Panc1 (cell line): ENCODE data around the gene MAS1L. TPM values are rescaled to one million over a fixed set of nuclear protein-coding genes. Genes with fewer than 3 reads are reported as not detected.

Experiments
- ATAC-seq: fragments of 200-7000 bp; cut with Tn5 transposase; 2 replicates; pipeline ENCODE4 v1.9.1; 2020; ENCODE audit warnings: mild to moderate bottlenecking, moderate library complexity
- BruUV-seq: library from RNA; stranded (reverse); fragments of 400-500 nt; replicated peaks from 2 replicates; lab custom pipeline; 2021; lab: Mats Ljungman, UMichigan
- CTCF ChIA-PET: fragments of 300-600 bp; sonication (Branson Sonifier 250); formaldehyde crosslinking; loops from one replicate; lab custom pipeline; 2022; ENCODE audit warnings: antibody characterized with exemption; lab: Charles Lee
- POLR2A ChIA-PET: fragments of 300-600 bp; sonication (Branson Sonifier 250); formaldehyde crosslinking; loops from one replicate; lab custom pipeline; 2022; ENCODE audit warnings: antibody characterized with exemption; lab: Charles Lee
- DNase-seq: peaks from one replicate; pipeline ENCODE4 v3.0.0-alpha.2; 2010; ENCODE audit warnings: low read depth, low spot score
- H3K27ac ChIP-seq: 2 replicates; pipeline ENCODE4 v1.5.1; 2011; ENCODE audit warnings: mild to moderate bottlenecking, low read length, inconsistent platforms
- H3K27me3 ChIP-seq: fragments of 200-500 bp; sonication (Bioruptor generic); 2 replicates; pipeline ENCODE4 v1.6.0; 2014; ENCODE audit warnings: low read length, inconsistent platforms; ENCODE audit not compliant: control insufficient read depth, insufficient read depth
- H3K36me3 ChIP-seq: fragments of 200-500 bp; sonication (Bioruptor generic); 2 replicates; pipeline ENCODE4 v1.5.1; 2014; ENCODE audit warnings: inconsistent platforms, mild to moderate bottlenecking, low read length, moderate library complexity; ENCODE audit not compliant: control insufficient read depth, insufficient read depth
- H3K4me1 ChIP-seq: 2 replicates; pipeline ENCODE4 v1.5.1; 2011; ENCODE audit warnings: inconsistent platforms, mild to moderate bottlenecking, low read length, moderate library complexity; ENCODE audit not compliant: control insufficient read depth, insufficient read depth
- H3K4me3 ChIP-seq, 2 experiments: 2 replicates each; pipeline ENCODE4 v1.5.1; 2011 to 2012; ENCODE audit warnings: low read depth in 2 of 2, low read length in 2 of 2, mild to moderate bottlenecking in 2 of 2, inconsistent platforms in 1 of 2, moderate library complexity in 1 of 2
- H3K9me3 ChIP-seq: fragments of 200-500 bp; sonication (Bioruptor generic); 2 replicates; pipeline ENCODE4 v1.5.1; 2014; ENCODE audit warnings: low read depth, mild to moderate bottlenecking, inconsistent platforms, low read length, moderate library complexity; ENCODE audit not compliant: control insufficient read depth, insufficient read depth
- POLR2AphosphoS5 ChIP-seq: IDR thresholded peaks from 2 replicates; pipeline ENCODE4 v1.6.1; 2012; ENCODE audit warnings: mild to moderate bottlenecking, low read depth, low read length, moderate library complexity
- SIN3A ChIP-seq: IDR thresholded peaks from 2 replicates; pipeline ENCODE4 v1.6.1; 2012; ENCODE audit warnings: low read depth, mild to moderate bottlenecking, low read length, moderate library complexity, borderline replicate concordance; ENCODE audit not compliant: insufficient read depth
- TCF7L2 ChIP-seq: IDR thresholded peaks from 2 replicates; pipeline ENCODE4 v1.6.1; 2011; ENCODE audit warnings: mild to moderate bottlenecking, low read depth, low read length, inconsistent platforms
- in situ Hi-C: cut with HindIII; loops from 2 replicates; pipeline ENCODE4 v1.10.0; 2016; ENCODE audit warnings: low sequenced_read_pairs, low pct_unique_long_range_greater_than_20kb
- intact Hi-C: fragments of 100-400 bp; cut with micrococcal nuclease; formaldehyde crosslinking; loops from one replicate; pipeline ENCODE4 v1.10.0; 2022; ENCODE audit not compliant: unreplicated experiment
- total RNA-seq: library from RNA; stranded (reverse); gene quantifications from one replicate; pipeline ENCODE4 v1.2.1, GENCODE V29; 2021; ENCODE audit not compliant: unreplicated experiment
- TF ChIP-seq, protein P1 (sequence below): fragments of 450-650 bp; IDR thresholded peaks from 2 replicates; pipeline ENCODE4 v1.5.1; 2017; ENCODE audit warnings: mild to moderate bottlenecking
- TF ChIP-seq, protein P2 (sequence below), 2 experiments: IDR thresholded peaks; 2 replicates each; pipeline ENCODE4 v1.6.1; 2011 to 2012; ENCODE audit warnings: low read depth in 2 of 2, control low read depth in 1 of 2, low read length in 1 of 2, mild to moderate bottlenecking in 1 of 2, moderate library complexity in 1 of 2; ENCODE audit not compliant: insufficient read depth in 1 of 2

Gene MAS1L
- total RNA-seq, 1 experiment from 2014 or later, result not detected

DNA sequence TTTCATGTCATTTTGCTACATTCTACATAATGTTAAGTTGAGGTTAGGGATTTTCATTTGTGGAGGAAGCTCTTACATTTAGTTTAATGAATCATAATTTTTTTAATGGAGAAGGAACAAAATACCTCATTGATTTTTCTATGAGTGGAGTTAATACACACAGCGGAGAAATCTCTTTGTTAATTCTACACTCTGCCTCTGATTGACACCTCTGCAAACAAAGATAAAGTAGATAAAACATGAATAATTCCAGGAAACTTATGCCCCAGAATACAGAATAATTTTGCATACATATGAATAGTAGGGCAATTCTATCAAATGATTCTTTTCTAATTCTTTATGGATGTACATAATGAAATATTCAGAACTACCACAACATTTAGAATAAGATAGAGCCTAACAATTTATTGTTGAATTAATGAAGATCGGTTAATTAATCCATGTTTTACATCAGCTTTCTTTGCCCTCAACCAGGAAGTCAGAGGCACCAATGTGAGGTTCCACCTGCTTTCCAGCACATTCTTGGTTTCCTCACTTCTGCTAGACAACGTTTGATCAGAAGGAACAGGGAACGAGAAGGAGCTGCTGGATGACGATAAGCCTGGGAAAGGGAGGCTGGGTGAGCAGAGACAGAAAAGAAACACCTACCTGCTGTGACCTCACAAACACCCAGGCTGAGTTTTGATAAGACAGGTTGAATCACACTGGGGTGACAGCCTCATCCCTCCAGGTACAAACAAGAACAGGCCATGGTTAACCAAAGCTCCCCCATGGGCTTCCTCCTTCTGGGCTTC lies 26.5 kb downstream of the MAS1L start:
- TF ChIP-seq POLR2AphosphoS5, result no peak
- TF ChIP-seq TCF7L2, result no peak
- TF ChIP-seq, protein P1, sequence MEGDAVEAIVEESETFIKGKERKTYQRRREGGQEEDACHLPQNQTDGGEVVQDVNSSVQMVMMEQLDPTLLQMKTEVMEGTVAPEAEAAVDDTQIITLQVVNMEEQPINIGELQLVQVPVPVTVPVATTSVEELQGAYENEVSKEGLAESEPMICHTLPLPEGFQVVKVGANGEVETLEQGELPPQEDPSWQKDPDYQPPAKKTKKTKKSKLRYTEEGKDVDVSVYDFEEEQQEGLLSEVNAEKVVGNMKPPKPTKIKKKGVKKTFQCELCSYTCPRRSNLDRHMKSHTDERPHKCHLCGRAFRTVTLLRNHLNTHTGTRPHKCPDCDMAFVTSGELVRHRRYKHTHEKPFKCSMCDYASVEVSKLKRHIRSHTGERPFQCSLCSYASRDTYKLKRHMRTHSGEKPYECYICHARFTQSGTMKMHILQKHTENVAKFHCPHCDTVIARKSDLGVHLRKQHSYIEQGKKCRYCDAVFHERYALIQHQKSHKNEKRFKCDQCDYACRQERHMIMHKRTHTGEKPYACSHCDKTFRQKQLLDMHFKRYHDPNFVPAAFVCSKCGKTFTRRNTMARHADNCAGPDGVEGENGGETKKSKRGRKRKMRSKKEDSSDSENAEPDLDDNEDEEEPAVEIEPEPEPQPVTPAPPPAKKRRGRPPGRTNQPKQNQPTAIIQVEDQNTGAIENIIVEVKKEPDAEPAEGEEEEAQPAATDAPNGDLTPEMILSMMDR, result no peak
- TF ChIP-seq, protein P2, sequence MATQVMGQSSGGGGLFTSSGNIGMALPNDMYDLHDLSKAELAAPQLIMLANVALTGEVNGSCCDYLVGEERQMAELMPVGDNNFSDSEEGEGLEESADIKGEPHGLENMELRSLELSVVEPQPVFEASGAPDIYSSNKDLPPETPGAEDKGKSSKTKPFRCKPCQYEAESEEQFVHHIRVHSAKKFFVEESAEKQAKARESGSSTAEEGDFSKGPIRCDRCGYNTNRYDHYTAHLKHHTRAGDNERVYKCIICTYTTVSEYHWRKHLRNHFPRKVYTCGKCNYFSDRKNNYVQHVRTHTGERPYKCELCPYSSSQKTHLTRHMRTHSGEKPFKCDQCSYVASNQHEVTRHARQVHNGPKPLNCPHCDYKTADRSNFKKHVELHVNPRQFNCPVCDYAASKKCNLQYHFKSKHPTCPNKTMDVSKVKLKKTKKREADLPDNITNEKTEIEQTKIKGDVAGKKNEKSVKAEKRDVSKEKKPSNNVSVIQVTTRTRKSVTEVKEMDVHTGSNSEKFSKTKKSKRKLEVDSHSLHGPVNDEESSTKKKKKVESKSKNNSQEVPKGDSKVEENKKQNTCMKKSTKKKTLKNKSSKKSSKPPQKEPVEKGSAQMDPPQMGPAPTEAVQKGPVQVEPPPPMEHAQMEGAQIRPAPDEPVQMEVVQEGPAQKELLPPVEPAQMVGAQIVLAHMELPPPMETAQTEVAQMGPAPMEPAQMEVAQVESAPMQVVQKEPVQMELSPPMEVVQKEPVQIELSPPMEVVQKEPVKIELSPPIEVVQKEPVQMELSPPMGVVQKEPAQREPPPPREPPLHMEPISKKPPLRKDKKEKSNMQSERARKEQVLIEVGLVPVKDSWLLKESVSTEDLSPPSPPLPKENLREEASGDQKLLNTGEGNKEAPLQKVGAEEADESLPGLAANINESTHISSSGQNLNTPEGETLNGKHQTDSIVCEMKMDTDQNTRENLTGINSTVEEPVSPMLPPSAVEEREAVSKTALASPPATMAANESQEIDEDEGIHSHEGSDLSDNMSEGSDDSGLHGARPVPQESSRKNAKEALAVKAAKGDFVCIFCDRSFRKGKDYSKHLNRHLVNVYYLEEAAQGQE (IDR thresholded peaks at IDR 0.05; ENCODE audit: insufficient read depth in 1 of 2, low read depth in 2 of 2, low read length in 1 of 2), result no peak
- TF ChIP-seq SIN3A, result no peak
- intact Hi-C loops (no loop called here), in situ Hi-C loops (no loop called here)
- H3K9me3 ChIP-seq, result no peaks in the 10 kb centered on the region
- ATAC-seq, result no peak
- no peak overlapping the region for H3K27ac ChIP-seq
- ChIA-PET POLR2A (no interaction called here), CTCF (no interaction called here)
- peaks cover 7% of the 10 kb centered on the region for H3K27me3 ChIP-seq
- DNase-seq, result no peak
- H3K36me3 ChIP-seq, result no peaks in the 10 kb centered on the region
- H3K4me3 ChIP-seq, result no peak overlapping the region
- no TSS peak for BruUV-seq
- no peaks in the 10 kb centered on the region for H3K4me1 ChIP-seq

DNA sequence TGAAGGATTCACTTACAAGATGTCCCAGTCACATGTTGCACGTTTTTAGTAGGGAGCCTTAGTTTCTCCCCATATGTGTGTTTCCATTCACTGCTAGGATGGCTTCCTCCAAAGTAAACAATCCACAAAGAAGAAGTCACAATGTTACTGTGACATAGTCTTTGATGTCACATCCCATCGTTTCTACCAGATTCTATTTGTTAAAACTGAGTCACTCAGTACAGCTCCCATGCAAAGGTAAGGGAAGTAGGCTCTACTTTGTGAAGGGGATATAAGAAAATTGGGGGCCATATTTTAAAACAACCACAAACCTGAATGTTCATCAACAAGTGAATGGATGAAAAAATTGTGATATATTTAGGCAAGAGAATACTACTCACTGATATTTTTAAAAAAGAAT lies 30.8 kb downstream of the MAS1L start, which contains the start of the genes OR11A1 and OR2H1:
TSS of gene OR11A1 (minus strand) at position 101 of the 400 bp plus-strand sequence. CDS start 29,430 bp downstream, outside the sequence.
TSS of gene OR2H1 (plus strand) at position 185 of the 400 bp plus-strand sequence. CDS start 4,615 bp downstream, outside the sequence.
- no TSS peak for BruUV-seq
- in situ Hi-C loops, result no loop called here
- DNase-seq, result no peak

More for the DNA sequence above, 30.8 kb downstream of the MAS1L start, which contains the start of the genes OR11A1 and OR2H1:
- no peak for ATAC-seq
- CTCF ChIA-PET, result no interaction called here
- TF ChIP-seq TCF7L2 (no peak), POLR2AphosphoS5 (no peak), SIN3A (no peak)
- TF ChIP-seq, protein P1, result no peak
- TF ChIP-seq, protein P2 (IDR thresholded peaks at IDR 0.05; ENCODE audit: insufficient read depth in 1 of 2, low read depth in 2 of 2, low read length in 1 of 2), result no peak
- Histone ChIP-seq H3K9me3 (no peaks in the 10 kb centered on the region), H3K36me3 (no peaks in the 10 kb centered on the region), H3K27ac (no peak within 1 kb of the TSS), H3K27me3 (peaks cover 3% of the 10 kb centered on the region), H3K4me3 (no peak within 1 kb of the TSS), H3K4me1 (no peaks in the 10 kb centered on the region)
- POLR2A ChIA-PET, result no interaction called here
- intact Hi-C loops, result no loop called here
